GM18507 (cell line): ENCODE data around the gene RHOT2.

Experiments
- DNase-seq: peaks from one replicate; pipeline ENCODE4 v3.0.0; 2011; ENCODE audit warnings: low read depth; ENCODE audit not compliant: insufficient read length; ENCODE audit errors: extremely low spot score
- FAIRE-seq: peaks from 2 replicates; lab custom pipeline; 2011; peaks lifted over from hg19 to GRCh38; lab: Jason Lieb, UNC

RHOT2 gene

GRCh38 chr16:667780-668518 lies at the start of gene RHOT2:
Gene RHOT2 (plus strand): TSS chr16:668132. CDS start chr16:668200, 68 bp downstream.
- peak; percentile 83 for FAIRE-seq
- peak; percentile 74 for DNase-seq

GRCh38 chr16:619476-620100 lies 48.3 kb upstream of the RHOT2 start:
- FAIRE-seq (no peak), DNase-seq (no peak)

GRCh38 chr16:620700-621525 lies 47.0 kb upstream of the RHOT2 start:
- FAIRE-seq: no peak
- no peak for DNase-seq

- FAIRE-seq (no peak), DNase-seq (no peak)
Observed at GRCh38 chr16:621526-622105, 46.3 kb upstream of the RHOT2 start.

GRCh38 chr16:622920-623280 lies 45.0 kb upstream of the RHOT2 start:
- no peak for FAIRE-seq
- no peak for DNase-seq

- DNase-seq (no peak), FAIRE-seq (no peak)
Observed at GRCh38 chr16:624526-625070, 43.3 kb upstream of the RHOT2 start.

- FAIRE-seq (no peak), DNase-seq (no peak)
Observed at GRCh38 chr16:625117-625976, 42.6 kb upstream of the RHOT2 start.

GRCh38 chr16:625977-626765 lies 41.8 kb upstream of the RHOT2 start:
- FAIRE-seq: no peak
- DNase-seq: no peak

GRCh38 chr16:626787-627453 lies 41.0 kb upstream of the RHOT2 start:
- FAIRE-seq: no peak

GRCh38 chr16:627454-628239 lies 40.3 kb upstream of the RHOT2 start:
- FAIRE-seq (no peak), DNase-seq (no peak)

More at GRCh38 chr16:626787-627453, 41.0 kb upstream of the RHOT2 start:
- no peak for DNase-seq

GRCh38 chr16:628321-629061 lies 39.4 kb upstream of the RHOT2 start:
- DNase-seq: no peak
- no peak for FAIRE-seq

GRCh38 chr16:629185-629832 lies 38.6 kb upstream of the RHOT2 start:
- FAIRE-seq: no peak
- DNase-seq: no peak

- DNase-seq (no peak), FAIRE-seq (no peak)
Observed at GRCh38 chr16:629833-630248, 38.1 kb upstream of the RHOT2 start.

GRCh38 chr16:630249-630814 lies 37.6 kb upstream of the RHOT2 start:
- DNase-seq (no peak), FAIRE-seq (no peak)

GRCh38 chr16:630815-631405 lies 37.0 kb upstream of the RHOT2 start, which contains the start of gene WFIKKN1:
Gene WFIKKN1 (plus strand): TSS chr16:630985. CDS start chr16:631254, 269 bp downstream.
- no peak for FAIRE-seq
- DNase-seq: no peak
